Measurements from ENCODE around the gene GLOD4.
"Not testable (repeated sequence)": the region's sequence is repeated elsewhere in the genome, so short reads cannot be mapped to it uniquely, and the experiment has no call there.

- not testable (repeated sequence) for TF ChIP-seq EZH2phosphoT487 (IDR thresholded peaks at IDR 0.05; ENCODE audit: borderline replicate concordance, low read length)
- TF ChIP-seq, protein P1, sequence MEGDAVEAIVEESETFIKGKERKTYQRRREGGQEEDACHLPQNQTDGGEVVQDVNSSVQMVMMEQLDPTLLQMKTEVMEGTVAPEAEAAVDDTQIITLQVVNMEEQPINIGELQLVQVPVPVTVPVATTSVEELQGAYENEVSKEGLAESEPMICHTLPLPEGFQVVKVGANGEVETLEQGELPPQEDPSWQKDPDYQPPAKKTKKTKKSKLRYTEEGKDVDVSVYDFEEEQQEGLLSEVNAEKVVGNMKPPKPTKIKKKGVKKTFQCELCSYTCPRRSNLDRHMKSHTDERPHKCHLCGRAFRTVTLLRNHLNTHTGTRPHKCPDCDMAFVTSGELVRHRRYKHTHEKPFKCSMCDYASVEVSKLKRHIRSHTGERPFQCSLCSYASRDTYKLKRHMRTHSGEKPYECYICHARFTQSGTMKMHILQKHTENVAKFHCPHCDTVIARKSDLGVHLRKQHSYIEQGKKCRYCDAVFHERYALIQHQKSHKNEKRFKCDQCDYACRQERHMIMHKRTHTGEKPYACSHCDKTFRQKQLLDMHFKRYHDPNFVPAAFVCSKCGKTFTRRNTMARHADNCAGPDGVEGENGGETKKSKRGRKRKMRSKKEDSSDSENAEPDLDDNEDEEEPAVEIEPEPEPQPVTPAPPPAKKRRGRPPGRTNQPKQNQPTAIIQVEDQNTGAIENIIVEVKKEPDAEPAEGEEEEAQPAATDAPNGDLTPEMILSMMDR (conservative IDR thresholded peaks at IDR 0.05; ENCODE audit: low read depth, low read length): not testable (repeated sequence)
Measured at GRCh38 chr17:790874-791247, 8.8 kb upstream of the GLOD4 start.
